Sciatic nerve (tissue), 2 donors: ENCODE measurements around the gene RAD51B. TPM values are rescaled to one million over a fixed set of nuclear protein-coding genes. Genes with fewer than 3 reads are reported as not detected.

Experiments used
- ATAC-seq: fragments of 200-7000 bp; cut with Tn5 transposase; one replicate; pipeline ENCODE4 v1.9.1; 2020; ENCODE audit warnings: mild to moderate bottlenecking, moderate library complexity
- DNase-seq: peaks from one replicate; pipeline ENCODE4 v3.0.0-alpha.2; 2020; ENCODE audit warnings: low spot score
- intact Hi-C: fragments of 100-400 bp; cut with DNase I; formaldehyde crosslinking; loops from one replicate; pipeline ENCODE4 v1.14.2; 2022
- total RNA-seq: library from RNA; stranded (reverse); fragmentation: NEBNext Ultra II Directional; extraction: Animal tissue kit (Norgen Biotek cat#: 25700); gene quantifications from one replicate; pipeline ENCODE4 v1.2.1, GENCODE V29; 2021
- donor health status: DM: no; HTN: no; CAD: no.
- donor health status: DM: no; HTN: no; CAD: no.

RAD51B gene
- total RNA-seq, 1 donor from 2014 or later, result 30.4 TPM

DNA sequence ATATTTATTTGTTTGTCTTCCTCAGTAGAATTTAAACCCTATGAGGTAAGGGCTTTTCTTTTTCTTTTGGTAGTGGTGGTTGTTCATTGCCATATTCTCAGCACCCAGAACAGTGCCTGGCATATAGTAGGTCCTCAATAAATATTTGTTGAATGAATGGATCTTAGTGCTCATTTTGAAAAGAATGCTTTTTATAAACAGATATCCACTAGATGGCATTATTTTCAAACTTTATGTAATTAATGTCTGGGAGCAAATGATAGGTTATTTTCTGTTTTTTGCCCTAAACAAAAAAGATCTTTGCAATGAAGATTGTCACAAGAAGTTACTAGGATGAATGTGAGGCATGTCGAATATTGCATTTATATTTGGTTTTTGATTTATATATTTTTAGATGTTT is 64.1 kb downstream of the RAD51B start:
- intact Hi-C loops, result no loop called here
- DNase-seq, result no peak
- peak; percentile 28 for ATAC-seq

- intact Hi-C loops, result no loop called here
- DNase-seq (no peak), ATAC-seq (no peak)
Observed at GRCh38 chr14:67886191-67886590, 66.6 kb downstream of the RAD51B start.

DNA sequence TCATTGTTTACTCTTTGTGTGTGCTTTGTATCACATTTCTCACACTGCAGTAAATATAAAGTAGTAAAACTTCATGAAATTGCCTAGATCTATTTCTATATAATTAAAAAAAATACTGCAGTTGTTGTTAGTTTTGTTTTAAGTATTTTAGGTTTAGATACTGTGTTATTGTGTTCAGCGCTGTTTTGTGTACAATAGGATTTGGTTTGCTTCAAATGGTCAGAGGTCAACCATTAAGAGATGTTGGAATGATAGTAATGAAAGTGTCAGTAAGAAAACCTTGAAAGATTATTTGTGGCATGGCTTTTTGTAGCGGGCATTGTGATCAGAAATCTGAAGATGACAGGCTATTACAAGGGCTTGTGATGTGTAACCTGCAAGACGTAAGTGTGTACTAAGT is 67.9 kb downstream of the RAD51B start:
- intact Hi-C loops, result no loop called here
- DNase-seq, result no peak
- ATAC-seq, result no peak

DNA sequence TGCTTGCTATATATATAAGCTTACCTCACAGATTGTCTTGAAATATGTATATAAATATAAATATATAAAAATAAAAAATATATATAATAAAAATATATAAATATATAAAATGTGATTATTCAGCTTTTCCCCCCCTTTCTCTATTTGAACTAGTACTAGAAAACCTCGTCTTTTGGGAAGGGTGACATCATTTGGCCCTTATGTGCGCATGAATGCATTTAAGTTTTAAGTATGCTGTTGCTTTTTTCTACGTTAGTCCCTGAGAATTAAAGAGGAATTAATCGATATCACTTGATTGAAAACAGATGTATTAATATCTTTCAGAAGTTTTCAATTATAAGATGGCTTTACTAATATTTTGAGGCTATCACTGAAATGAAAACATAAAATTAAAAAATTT is 69.9 kb downstream of the RAD51B start:
- ATAC-seq (no peak), DNase-seq (no peak)
- intact Hi-C loops, result no loop called here

DNA sequence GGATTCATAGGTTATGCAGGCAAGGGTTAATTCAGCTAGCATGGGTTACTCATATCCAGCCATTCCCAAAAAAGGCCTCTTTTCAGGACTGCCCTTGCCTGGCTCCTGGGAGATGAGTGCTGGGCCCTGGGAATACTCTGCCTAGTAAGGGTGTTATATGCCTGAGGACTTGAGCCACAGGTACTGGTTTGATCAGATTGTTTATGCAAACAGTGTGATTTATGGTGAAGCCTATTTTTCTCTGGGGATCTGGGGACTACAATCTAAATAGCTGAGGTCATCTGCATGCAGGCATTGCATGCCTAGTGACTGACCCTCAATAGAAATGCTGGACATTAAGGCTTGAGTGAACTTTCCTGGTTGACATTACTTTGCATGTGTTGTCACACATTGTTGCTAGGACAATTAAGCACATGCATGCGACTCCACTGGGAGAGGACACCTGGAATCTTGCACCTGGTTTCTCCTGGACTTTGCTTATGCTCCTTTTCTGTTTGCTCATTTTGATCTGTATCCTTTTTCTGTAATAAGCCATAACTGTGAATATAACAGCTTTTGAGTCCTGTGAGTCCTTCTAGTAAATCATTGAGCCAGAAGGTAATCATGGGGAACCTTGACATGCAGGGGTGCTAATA is 73.0 kb downstream of the RAD51B start:
- ATAC-seq, result no peak

DNA sequence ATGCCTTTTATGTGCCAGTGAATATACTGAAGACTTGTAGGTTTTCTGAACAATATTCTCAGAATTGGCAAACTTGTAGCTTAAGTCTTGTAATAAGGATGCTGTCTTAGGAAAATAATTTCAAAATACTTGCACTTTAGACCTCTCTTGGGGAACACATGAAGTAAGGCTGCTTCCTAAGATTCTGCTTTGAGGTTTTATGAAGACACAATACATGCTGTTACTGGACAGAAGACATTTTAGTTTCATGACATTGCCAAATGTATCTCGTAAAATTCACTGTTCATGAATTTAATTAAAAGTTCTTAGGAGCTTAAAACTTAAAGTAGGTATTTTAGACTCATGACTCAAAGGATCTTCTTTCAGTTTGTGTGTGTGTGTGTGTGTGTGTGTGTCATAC is 80.7 kb downstream of the RAD51B start:
- ATAC-seq (peak; percentile 80), DNase-seq (no peak)
- intact Hi-C loops, result no loop called here

More for the DNA sequence above, 73.0 kb downstream of the RAD51B start:
- no peak for DNase-seq
- intact Hi-C loops, result no loop called here

DNA sequence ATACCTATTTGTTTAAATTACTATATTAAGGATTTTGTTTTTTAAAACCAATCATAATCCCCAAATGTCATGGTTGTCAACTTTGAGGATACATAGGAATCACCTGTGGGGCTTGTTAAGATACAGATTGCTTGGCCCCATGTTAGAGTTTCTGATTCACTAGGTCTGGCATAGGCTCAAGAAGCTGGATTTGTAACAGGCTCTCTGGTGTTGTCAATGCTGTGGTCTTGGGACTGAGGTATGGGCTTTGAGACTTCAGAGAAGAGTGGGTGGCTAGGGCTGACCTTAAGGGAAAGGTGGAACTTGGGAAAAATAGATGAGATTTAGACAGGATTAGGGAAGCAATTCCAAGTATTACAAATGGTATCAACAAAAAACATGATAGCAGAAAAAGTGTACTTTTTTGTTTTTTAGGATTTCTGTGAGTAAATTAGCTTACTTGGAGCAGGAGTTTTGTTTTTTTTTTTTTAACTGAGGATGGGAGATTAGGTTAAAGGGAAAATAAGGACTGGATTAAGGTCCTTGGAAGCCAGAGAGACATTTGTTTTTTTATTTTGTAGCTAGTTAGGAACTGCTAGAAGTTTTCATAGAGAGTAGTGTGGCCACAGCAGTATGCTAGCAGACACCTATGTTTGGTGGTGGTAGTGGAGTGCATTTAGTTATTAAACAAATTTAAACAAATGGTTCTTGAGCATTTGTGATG is 88.6 kb downstream of the RAD51B start:
- DNase-seq, result no peak
- intact Hi-C loops, result no loop called here
- no peak for ATAC-seq

GRCh38 chr14:67911562-67911961 is 92.0 kb downstream of the RAD51B start:
- intact Hi-C loops, result no loop called here
- ATAC-seq (no peak), DNase-seq (no peak)

- DNase-seq (no peak), ATAC-seq (no peak)
- intact Hi-C loops, result no loop called here
Observed at GRCh38 chr14:67916430-67916829, 96.9 kb downstream of the RAD51B start.

DNA sequence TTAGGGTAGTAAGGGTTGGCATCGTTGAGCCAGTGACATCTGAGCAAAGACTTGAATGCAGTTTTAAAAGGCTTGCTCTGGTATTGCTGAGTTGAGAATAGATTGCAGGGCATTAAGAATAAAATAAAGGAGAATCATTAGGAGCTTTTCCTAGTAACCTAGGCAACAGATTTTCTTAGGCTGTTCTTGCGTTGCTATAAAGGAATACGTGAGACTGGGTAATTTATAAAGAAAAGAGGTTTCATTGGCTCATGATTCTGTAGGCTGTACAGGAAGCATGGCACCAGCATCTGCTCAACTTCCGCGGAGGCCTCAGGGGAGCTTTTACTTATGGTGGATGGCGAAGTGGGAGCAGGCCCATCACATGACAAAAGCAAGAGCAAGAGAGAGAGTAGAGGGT is 97.4 kb downstream of the RAD51B start:
- intact Hi-C loops, result no loop called here
- no peak for DNase-seq
- ATAC-seq, result no peak

DNA sequence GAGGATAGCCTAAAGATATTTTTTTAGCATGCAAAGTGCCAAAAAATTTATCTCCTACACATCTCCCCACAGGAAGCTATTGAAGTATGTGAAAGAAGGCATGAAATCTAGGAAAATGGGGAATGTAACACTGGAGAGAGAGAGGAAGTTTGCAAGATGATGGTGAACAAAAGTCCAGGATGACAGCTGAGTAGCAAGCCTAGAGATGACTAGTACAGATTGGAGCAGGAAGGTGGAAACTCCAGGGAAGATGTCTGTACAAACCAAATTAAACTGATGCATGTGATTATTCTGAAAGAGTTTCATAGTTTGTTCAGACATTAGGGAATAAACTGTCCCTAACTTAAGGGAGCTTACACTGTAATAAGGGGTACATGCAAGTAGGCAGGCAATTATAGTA is 99.3 kb downstream of the RAD51B start:
- ATAC-seq (no peak), DNase-seq (no peak)
- intact Hi-C loops, result no loop called here

GRCh38 chr14:67919259-67920032 is 99.9 kb downstream of the RAD51B start:
- intact Hi-C loops, result no loop called here
- no peak for ATAC-seq
- no peak for DNase-seq

- intact Hi-C loops, result no loop called here
- DNase-seq (no peak), ATAC-seq (no peak)
Observed at GRCh38 chr14:67926821-67927220, 107.2 kb downstream of the RAD51B start.

DNA sequence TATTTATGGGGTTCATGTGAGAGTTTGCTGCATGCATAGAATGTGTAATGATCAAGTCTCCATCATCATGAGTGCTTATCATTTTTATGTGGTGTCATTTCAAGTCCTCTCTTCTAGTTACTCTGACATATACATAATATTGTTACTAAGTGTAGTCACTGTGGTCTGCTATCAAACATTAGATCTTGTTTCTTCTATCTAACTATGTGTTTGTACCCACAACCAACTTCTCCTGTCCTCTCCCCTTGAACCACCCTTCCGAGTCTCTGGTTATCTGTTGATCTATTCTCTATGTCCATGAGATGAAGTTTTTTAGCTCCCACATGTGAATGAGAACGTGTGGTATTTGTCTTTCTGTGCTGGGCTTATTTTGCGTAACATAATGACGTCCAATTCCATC is 107.7 kb downstream of the RAD51B start:
- DNase-seq (no peak), ATAC-seq (no peak)
- intact Hi-C loops, result no loop called here

- ATAC-seq (no peak), DNase-seq (no peak)
- intact Hi-C loops, result no loop called here
Observed at GRCh38 chr14:67928375-67928774, 108.8 kb downstream of the RAD51B start.

DNA sequence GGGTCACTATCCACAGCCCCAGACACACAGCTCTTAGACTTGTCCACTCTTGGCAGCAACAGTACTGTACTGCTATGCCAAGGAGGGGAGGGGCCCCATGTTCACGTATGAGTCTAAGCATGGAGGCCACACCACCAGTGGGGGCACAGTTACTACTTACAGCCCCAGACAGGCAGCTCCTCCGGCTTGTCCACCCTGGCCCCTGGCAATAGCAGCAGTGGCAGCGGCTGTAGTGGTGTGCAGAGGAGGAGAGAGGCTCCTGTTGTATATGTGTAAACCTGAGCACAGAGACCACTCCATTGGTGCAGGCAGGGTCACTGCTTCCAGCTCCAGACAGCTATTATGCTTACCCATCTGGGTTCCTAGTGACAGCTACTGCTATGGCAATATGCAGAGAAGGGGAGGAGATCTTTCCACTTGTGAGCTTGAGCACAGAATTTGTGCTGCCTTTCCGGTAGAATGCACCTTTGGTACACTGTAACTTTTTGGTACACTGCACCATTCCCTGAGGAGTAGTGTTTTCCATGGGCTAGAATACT is 113.2 kb downstream of the RAD51B start:
- ATAC-seq, result no peak
- intact Hi-C loops, result loop anchor here (2.0 kb wide), 1 partner anchor 886 kb away; no protein-coding TSS in a partner anchor

DNA sequence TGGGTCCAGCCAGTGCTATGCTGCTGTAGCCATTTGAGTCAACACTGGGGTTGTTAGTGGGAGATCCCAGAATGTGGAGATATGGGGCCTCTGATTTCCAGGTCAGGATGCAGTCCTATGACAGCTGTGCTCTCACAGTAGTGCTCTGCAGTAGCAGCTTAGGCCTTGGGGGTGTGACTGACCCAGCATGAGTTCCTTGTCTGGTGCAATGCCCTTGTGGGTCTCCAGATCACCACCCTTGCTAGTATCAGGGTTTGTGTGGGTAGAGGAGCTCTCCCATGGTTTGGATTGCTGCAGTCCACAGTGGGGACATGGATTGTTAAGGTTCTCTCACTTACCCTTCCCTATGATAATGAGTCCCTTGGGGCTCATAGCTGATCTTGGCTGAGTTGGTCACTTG is 113.7 kb downstream of the RAD51B start:
- no peak for DNase-seq
- intact Hi-C loops, result loop anchor here (2.0 kb wide), 1 partner anchor 886 kb away; no protein-coding TSS in a partner anchor
- ATAC-seq, result peak; percentile 38

More for the DNA sequence above, 113.2 kb downstream of the RAD51B start:
- DNase-seq, result no peak

DNA sequence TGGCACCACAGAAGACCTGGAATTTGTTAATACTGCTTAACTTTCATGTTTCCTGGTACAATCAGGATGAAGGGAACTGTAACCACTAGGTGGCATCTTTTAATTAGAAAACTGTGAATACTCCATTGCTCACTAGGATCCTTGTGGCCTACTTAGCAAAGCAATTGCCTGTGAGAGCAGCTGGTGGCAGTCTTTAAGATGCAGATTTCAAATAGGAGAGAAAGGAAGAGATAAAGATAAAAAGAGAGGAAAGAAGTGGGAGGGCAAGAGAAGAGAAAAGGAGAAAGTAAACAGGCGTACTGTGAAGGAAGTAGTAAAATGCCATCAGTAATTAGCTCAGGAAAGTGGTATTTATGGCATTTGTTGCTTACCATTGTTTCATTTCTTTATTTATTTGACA is 114.5 kb downstream of the RAD51B start:
- no peak for DNase-seq
- peak; percentile 95 for ATAC-seq
- intact Hi-C loops, result no loop called here

- no peak for ATAC-seq
- no peak for DNase-seq
- intact Hi-C loops, result no loop called here
Observed at GRCh38 chr14:67934862-67935261, 115.3 kb downstream of the RAD51B start.

DNA sequence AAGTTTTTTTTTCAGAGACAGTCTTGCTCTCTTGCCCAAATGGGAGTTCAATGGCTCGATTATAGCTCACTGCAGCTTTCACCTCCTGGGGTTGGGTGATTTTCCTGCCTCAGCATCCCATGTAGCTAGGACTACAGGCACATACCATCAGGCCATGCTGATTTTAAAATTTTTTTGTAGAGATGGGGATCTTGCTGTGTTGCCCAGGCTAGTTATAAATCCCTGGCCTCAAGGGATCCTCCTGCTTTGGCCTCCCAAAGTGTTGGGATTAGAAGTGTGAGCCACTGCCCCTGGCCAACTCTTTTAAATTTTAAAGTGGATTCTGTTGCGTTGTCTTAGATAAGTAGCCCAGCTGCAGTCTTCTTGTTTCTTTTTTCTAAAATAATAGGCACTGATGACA is 115.8 kb downstream of the RAD51B start:
- no peak for DNase-seq
- no peak for ATAC-seq
- intact Hi-C loops, result no loop called here
